SH-SY5Y (cell line): Measurements from ENCODE around the gene DYTN.

Experiments used
- GATA2 ChIP-seq: IDR thresholded peaks from 2 replicates; pipeline ENCODE4 v1.6.1; 2011; ENCODE audit warnings: mild to moderate bottlenecking, low read depth, low read length
- GATA3 ChIP-seq: IDR thresholded peaks from 2 replicates; pipeline ENCODE4 v1.6.1; 2011; ENCODE audit warnings: low read depth, mild to moderate bottlenecking, low read length, moderate library complexity

DYTN gene

DNA sequence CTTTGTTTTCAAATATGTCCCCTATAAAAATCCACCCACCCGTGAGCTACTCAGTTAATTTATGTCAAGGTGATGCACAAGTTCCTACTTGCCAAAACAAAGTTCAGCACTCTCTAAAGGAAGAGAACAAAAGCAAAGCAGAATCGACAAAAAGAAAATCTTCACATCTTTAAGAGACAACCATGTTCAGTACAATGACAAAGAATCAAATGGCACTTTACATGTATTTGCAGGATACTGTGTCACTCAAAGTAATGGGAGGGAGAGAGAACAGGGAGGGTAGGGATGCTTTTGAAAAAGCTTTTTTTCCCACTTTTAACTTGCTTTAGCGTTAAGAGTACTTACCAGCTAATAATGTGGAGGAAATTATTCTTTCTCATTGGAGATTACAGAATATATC, 115.0 kb downstream of the DYTN start:
- TF ChIP-seq GATA2 (no peak), GATA3 (no peak)
